Tibial artery (tissue), 4 donors: ENCODE data around the gene UNC5CL.

Experiments used
- DNase-seq, 2 donors: peaks; one replicate each; pipeline ENCODE4 v3.0.0-alpha.2; 2019
- H3K27ac ChIP-seq, 2 donors: fragments of 200-600 bp; sonication (generic) in 1 of 2; 1 replicate in 1 of 2; 2 replicates in 1 of 2; pipeline ENCODE4 v1.5.1; 2018 to 2019; ENCODE audit warnings: mild to moderate bottlenecking in 1 of 2
- H3K27me3 ChIP-seq, 2 donors: fragments of 200-600 bp; sonication (generic) in 1 of 2; one replicate each; pipeline versions ENCODE4 v1.5.1 to v1.6.0; 2016 to 2019
- H3K36me3 ChIP-seq, 3 donors: fragments of 200-600 bp; sonication (generic) in 2 of 3; one replicate each; pipeline ENCODE4 v1.5.1; 2016 to 2019; ENCODE audit warnings: mild to moderate bottlenecking in 2 of 3
- H3K4me1 ChIP-seq, 4 donors: fragments of 200-600 bp; sonication (generic) in 2 of 4; 1 replicate in 3 of 4; 2 replicates in 1 of 4; pipeline ENCODE4 v1.5.1; 2016 to 2019
- H3K4me3 ChIP-seq, 2 donors: fragments of 200-600 bp; sonication (generic) in 1 of 2; 1 replicate in 1 of 2; 2 replicates in 1 of 2; pipeline ENCODE4 v1.5.1; 2018 to 2019; ENCODE audit warnings: mild to moderate bottlenecking in 2 of 2
- H3K9me3 ChIP-seq, 3 donors: fragments of 200-600 bp; sonication (generic) in 1 of 3; one replicate each; pipeline ENCODE4 v1.5.1; 2016 to 2019
- CTCF ChIP-seq, 2 experiments: fragments of 200-600 bp in 1 of 2; fragments of 450-650 bp in 1 of 2; IDR thresholded peaks; one replicate each; pipeline ENCODE4 v1.5.1; 2017 to 2019; ENCODE audit warnings: antibody characterized with exemption in 2 of 2, mild to moderate bottlenecking in 1 of 2, moderate library complexity in 1 of 2
- intact Hi-C: fragments of 100-400 bp; cut with DNase I; formaldehyde crosslinking; loops from one replicate; pipeline ENCODE4 v1.15.0; 2023; ENCODE audit warnings: low total_unique reads

The UNC5CL gene

GRCh38 chr6:41036601-41037000 is 2.4 kb downstream of the UNC5CL start:
- DNase-seq: no peak
- intact Hi-C loops: no loop called here

GRCh38 chr6:41036186-41036585 is 2.8 kb downstream of the UNC5CL start:
- DNase-seq: no peak
- no peak overlapping the region for H3K4me3 ChIP-seq
- intact Hi-C loops: no loop called here
- no peaks in the 10 kb centered on the region for H3K9me3 ChIP-seq
- H3K27me3 ChIP-seq: no peaks in the 10 kb centered on the region
- H3K4me1 ChIP-seq: no peaks in the 10 kb centered on the region
- no peak overlapping the region for H3K27ac ChIP-seq
- no peak for TF ChIP-seq CTCF (IDR thresholded peaks at IDR 0.05)
- no peaks in the 10 kb centered on the region for H3K36me3 ChIP-seq

More at GRCh38 chr6:41036601-41037000, 2.4 kb downstream of the UNC5CL start:
- TF ChIP-seq CTCF (IDR thresholded peaks at IDR 0.05): no peak
- Histone ChIP-seq H3K27ac (no peak overlapping the region), H3K4me1 (no peaks in the 10 kb centered on the region), H3K4me3 (no peak overlapping the region), H3K27me3 (no peaks in the 10 kb centered on the region), H3K9me3 (no peaks in the 10 kb centered on the region), H3K36me3 (no peaks in the 10 kb centered on the region)

- intact Hi-C loops: loop anchor here (2.0 kb wide), 1 partner anchor 57 kb away; no protein-coding TSS in a partner anchor
- TF ChIP-seq CTCF (IDR thresholded peaks at IDR 0.05): no peak
- H3K4me3 ChIP-seq: no peak overlapping the region
- no peak overlapping the region for H3K27ac ChIP-seq
- no peaks in the 10 kb centered on the region for H3K9me3 ChIP-seq
- H3K36me3 ChIP-seq: no peaks in the 10 kb centered on the region
- no peak for DNase-seq
- no peaks in the 10 kb centered on the region for H3K27me3 ChIP-seq
- H3K4me1 ChIP-seq: peaks cover 0 to 2% (median under 1%) of the 10 kb centered on the region in 4 donors
These were observed 5.2 kb downstream of the UNC5CL start for GRCh38 chr6:41033776-41034175.

- peaks cover 0 to 9% (median 7%) of the 10 kb centered on the region in 4 donors for H3K4me1 ChIP-seq
- H3K27ac ChIP-seq: no peak overlapping the region
- DNase-seq: no peak
- no peaks in the 10 kb centered on the region for H3K27me3 ChIP-seq
- H3K4me3 ChIP-seq: no peak overlapping the region
- H3K9me3 ChIP-seq: no peaks in the 10 kb centered on the region
- H3K36me3 ChIP-seq: no peaks in the 10 kb centered on the region
- no peak for TF ChIP-seq CTCF (IDR thresholded peaks at IDR 0.05)
- intact Hi-C loops: no loop called here
These were observed 6.2 kb downstream of the UNC5CL start for GRCh38 chr6:41032830-41033229.

GRCh38 chr6:41028561-41029412 is 10.2 kb downstream of the UNC5CL start:
- no peaks in the 10 kb centered on the region for H3K9me3 ChIP-seq
- peaks cover 0 to 16% (median 13%) of the 10 kb centered on the region in 4 donors for H3K4me1 ChIP-seq
- H3K27me3 ChIP-seq: no peaks in the 10 kb centered on the region
- H3K4me3 ChIP-seq: peak overlapping the region; percentile 49 to 59
- TF ChIP-seq CTCF (IDR thresholded peaks at IDR 0.05): no peak
- no peaks in the 10 kb centered on the region for H3K36me3 ChIP-seq
- intact Hi-C loops: loop anchor here (5.0 kb wide), 1 partner anchor 39 kb away; no protein-coding TSS in a partner anchor
- peak overlapping the region; percentile 61 to 65 for H3K27ac ChIP-seq
- DNase-seq: no peak
